IPS-18c (cell line): Measurements from ENCODE around the gene THRSP.
"Not testable (repeated sequence)": the region's sequence is repeated elsewhere in the genome, so short reads cannot be mapped to it uniquely, and the experiment has no call there.

Experiments
- H3K4me3 ChIP-seq: 2 replicates; pipeline ENCODE4 v1.7.0; 2013; ENCODE audit warnings: low read depth, mild to moderate bottlenecking, low read length, moderate library complexity; ENCODE audit not compliant: insufficient read depth
- H3K9me3 ChIP-seq: one replicate; pipeline ENCODE4 v1.6.1; 2013; ENCODE audit warnings: mild to moderate bottlenecking, low read length, moderate library complexity; ENCODE audit not compliant: control insufficient read depth, insufficient read depth

Gene THRSP

DNA sequence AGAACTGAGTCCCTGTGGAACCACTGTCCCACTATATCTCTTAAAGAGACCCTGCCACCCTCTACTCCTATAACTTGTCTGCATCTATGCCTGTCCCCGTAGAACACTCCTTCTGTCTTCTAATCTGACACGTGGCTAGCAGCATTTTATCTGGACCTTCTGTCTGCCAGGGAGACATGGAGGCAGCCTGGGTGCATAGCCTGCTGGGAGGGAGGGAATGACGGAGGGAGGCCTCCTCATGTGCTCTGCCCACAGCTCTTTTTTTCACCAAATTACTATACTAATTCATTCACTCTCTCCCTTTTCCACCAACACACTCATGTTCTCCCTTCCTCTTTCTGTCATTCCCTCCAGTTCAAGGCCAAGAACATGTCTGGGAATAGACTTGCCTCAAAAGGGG, 7.6 kb upstream of the THRSP start:
- Histone ChIP-seq H3K9me3 (no peaks in the 10 kb centered on the region), H3K4me3 (no peak overlapping the region)

DNA sequence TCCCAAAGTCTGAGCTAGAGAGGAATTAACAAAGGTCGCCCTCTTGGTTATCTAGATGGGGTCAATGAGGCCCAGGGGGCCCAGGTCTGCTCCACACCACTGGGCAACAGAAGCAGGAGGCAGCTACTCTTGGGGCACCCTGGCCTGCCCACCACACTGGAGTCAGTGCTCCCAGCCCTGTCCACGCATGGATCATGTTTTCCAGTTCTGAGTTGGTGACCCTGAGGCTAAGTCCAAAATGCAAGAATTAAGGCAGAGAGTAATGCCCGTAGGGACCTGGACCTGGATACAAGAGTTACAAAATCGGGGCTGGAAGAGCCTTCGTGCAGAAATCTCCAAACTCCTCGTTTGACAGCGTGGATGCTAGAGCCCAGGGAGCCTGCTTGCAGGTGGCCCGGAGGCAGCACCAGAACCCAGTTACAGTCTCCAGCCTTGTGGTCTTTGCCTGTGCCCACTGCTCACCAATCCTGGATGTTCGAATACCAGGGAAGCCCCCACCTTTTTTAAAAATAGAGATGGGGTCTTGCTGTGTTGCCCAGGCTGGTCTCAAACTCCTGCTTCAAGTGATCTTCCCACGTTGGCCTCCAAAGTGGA, 6.1 kb upstream of the THRSP start:
- no peaks in the 10 kb centered on the region for H3K9me3 ChIP-seq
- no peak overlapping the region for H3K4me3 ChIP-seq

DNA sequence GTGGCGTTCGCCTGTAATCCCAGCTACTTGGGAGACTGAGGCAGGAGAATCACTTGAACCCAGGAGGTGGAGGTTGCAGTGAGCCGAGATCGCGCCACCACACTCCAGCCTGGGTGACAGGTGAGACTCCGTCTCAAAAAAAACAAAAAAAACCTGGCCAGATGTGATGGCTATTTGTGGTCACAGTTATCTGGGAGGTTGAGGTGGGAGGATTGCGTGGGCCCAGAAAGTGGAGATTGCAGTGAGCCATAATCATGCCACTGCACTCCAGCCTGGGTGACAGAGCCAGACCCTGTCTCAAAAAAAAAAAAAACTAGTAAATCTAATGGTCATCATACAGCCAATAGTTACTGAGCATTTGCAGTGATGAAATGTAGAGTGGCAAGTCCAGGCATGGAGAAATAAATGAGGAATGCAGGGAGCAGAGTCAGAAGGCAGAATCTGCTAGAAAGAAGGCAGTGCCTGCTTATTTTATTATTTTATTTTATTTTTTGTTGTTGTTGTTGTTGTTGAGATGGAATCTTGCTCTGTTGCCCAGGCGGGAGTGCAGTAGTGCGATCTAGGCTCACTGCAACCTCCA, 3.8 kb upstream of the THRSP start:
- H3K9me3 ChIP-seq, H3K4me3 ChIP-seq: not testable (repeated sequence)

DNA sequence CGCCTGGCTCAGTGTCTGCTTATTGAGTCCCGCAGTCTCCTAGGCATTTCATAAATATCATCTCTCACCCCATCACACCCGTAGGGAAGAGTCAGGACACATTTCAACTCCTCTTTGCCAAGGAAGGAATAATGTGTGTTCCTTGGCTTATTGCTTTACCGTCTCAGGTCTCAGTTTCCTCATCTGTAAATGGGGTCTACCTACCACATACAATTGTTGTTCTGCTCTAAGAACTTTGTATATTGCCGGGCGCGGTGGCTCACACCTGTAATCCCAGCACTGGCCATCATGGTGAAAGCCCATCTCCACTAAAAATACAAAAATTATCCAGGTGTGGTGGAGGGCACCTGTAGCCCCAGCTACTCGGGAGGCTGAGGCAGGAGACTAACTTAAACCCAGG, 3.1 kb upstream of the THRSP start:
- H3K9me3 ChIP-seq: no peaks in the 10 kb centered on the region

DNA sequence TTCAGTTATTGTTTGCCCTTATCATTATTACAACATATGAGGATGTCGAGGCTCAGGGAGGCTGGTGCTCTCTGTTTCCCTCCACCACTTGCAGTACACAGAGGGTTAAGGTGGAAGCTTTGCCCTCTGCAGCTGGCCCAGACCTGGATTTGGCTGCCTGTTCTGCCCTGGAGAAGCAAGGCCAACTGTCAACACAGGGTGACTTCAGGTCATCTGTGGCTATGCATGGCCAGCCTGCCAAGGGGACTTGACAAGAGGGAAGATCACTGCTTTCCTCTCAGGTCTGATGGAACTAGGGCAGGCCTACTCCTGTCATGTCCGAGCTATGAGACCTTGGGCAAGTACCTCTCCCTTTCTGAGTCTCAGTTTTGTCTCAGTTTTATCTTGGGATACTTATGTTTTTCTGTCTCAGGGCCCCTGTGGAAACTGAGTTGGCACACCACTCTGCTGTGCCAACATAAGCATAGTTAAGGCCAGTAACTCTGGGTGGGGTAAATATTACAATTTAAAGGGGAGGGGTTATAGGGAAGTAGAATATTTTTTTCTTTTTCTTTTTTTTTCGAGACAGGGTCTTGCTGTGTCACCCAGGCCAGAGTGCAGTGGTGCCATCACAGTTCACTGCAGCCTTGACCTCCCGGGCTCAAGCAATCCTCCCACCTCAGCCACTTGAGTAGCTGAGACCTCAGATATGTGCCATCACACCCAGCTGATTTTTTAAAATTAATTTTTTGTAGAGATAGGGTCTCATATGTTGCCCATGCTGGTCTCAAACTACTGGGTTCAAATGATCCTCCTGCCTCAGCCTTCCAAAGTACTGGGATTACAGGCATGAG, 2.4 kb upstream of the THRSP start:
- H3K9me3 ChIP-seq: no peaks in the 10 kb centered on the region
- H3K4me3 ChIP-seq: no peak overlapping the region

More for the DNA sequence above, 3.1 kb upstream of the THRSP start:
- H3K4me3 ChIP-seq: no peak overlapping the region

DNA sequence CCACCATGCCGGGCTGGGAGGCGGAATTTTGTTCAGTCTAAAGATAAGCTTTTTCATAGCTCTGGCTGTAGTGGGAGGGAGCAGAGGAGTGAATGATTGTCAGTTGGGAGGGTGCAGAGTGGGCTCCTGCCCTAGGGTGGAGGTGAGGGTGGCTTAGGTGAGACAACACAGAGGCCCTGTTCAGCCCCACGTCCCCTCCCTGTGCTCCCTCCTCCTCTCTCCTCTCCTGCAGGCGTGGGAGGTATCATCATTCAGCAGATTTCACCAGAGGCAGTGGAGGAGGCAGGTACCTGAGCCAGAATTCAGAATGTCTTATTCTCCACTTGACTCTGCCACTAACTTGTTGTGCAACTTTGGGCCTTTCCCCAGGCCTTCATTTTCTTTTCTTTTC, 1.7 kb upstream of the THRSP start:
- Histone ChIP-seq H3K4me3 (no peak overlapping the region), H3K9me3 (peaks cover 2% of the 10 kb centered on the region)

DNA sequence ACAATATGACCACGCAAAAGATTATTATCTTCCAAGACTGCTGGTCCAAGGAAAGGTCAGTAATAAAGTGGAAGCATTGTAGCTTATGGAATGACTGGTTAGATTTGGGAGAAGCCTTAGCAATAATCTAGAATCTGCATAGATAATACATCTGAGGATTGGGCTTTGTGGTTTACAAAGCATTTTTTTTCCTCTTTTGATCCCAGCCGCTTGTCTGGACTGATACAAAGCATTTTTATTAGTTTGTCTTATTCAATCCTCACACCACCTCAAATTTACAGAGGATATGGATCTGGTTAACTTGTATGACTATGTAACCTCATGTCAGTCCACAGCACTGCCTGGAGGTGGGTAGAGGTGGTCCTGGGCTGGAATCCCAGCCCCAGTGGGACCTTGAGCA, 990 bp upstream of the THRSP start:
- peaks cover 2% of the 10 kb centered on the region for H3K9me3 ChIP-seq
- H3K4me3 ChIP-seq: no peak overlapping the region

DNA sequence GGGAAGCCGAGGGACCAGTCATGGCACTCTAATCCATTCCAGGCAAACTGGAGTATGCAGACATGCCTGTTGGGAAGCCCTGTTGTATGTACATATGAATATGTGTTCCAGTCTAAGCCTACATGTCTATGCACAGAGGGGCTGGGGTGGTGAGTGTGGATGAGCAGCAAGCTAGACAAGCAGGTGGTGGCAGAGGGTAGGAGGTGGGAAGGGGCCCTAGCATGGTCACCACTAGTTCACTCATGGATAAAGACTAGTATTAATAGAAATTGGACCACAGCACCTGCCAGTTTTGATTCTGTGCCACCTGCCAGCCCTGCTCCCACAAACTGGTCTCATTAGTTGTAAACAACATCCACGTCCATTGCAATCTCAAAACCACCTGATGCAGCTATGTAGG, 1.5 kb downstream of the THRSP start:
- peaks cover 2% of the 10 kb centered on the region for H3K9me3 ChIP-seq
- no peak overlapping the region for H3K4me3 ChIP-seq

DNA sequence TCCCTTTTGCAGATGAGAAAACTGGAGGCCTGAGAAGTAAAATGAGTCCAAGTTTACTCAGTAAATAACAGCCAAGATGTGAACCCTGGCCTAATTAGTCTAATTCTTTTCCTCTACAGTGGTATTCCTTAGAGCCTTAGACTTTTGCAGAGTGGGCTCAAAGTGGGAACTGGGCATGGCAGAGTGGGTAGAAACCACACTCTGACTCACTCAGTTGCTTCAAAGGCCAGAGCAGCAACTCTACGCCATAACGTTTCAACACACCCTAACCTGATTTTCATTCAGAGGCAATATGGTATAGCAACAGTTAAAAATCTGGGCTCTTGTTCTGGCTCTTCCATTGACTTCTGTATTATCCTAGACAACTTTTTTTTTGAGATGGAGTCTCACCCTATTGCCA, 2.8 kb downstream of the THRSP start:
- peaks cover 2% of the 10 kb centered on the region for H3K9me3 ChIP-seq
- no peak overlapping the region for H3K4me3 ChIP-seq

DNA sequence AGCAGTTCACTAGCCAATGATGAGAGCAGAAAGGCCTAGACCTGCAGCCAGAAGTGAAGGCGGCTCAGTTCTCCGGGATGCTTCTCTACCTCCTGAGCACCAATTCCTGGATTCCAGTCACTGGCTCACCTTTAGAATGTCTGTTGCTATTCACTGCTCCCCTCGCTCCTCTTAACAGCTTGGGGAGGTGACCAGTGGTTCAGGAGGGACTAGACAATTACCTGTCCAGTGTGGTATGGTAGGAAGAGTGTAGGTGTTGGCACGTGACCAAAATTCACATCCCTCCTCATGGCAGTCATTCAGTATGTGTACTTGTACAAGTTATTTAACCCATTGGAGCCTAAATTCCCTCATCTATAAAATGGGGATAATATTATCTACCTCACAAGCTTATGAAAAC, 4.0 kb downstream of the THRSP start:
- no peak overlapping the region for H3K4me3 ChIP-seq
- H3K9me3 ChIP-seq: peaks cover 2% of the 10 kb centered on the region

DNA sequence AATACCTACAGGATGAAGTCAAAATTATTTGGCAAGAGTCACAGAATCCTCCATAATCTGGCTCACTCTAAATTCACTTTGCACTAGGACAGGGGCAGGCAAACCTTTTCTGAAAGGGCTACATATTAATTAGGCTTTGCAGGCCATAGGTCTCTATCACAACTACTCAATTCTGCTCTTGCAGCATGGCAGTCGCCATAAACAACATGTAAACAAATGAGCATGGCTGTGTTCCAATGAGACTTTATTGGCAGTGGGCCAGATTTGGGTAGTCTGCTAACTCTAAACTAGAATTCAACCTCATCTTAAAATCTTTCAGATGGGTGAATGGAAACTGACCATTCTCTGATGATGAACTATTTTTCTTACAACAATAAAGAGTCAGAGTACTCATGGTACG, 5.8 kb downstream of the THRSP start:
- Histone ChIP-seq H3K4me3 (no peak overlapping the region), H3K9me3 (peaks cover 2% of the 10 kb centered on the region)

DNA sequence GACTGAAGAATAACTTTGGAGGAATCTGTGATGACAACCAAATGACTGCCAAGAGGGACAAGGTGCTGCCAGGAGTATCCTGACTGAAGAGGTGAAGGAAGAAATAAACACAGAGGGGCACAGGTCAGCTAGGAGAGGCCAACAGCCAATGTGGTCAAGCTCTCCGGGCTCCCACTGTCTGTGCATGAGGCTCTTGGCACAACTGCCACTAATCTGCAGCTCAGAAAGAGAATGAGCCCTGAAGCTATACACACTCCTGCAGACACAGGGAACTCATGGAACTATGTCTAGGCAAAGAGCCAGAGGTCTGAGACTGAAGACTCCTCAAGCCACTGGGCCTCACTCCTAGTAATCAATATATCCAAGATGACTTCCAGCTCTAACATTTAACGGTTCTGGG, 7.0 kb downstream of the THRSP start:
- H3K9me3 ChIP-seq: peaks cover 2% of the 10 kb centered on the region
- no peak overlapping the region for H3K4me3 ChIP-seq

DNA sequence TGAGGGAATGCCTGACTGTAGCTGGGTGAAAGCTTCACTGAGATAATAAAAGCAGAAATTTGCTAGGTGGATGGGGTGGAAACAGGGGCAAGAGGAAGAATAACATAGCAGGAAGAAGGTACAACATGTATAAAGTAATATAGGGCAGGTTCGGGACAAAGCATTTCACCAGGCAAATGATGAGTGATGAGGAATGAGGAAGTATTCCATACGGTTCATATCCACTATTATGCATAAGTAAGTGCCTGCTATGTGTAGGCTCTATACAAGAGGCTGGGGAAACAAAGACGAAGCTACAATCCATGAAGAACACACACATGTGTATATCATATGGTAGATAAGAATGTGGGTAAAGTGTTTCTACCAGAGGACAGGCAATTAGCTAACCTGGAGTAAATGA, 8.1 kb downstream of the THRSP start:
- Histone ChIP-seq H3K9me3 (peaks cover under 1% of the 10 kb centered on the region), H3K4me3 (no peak overlapping the region)

DNA sequence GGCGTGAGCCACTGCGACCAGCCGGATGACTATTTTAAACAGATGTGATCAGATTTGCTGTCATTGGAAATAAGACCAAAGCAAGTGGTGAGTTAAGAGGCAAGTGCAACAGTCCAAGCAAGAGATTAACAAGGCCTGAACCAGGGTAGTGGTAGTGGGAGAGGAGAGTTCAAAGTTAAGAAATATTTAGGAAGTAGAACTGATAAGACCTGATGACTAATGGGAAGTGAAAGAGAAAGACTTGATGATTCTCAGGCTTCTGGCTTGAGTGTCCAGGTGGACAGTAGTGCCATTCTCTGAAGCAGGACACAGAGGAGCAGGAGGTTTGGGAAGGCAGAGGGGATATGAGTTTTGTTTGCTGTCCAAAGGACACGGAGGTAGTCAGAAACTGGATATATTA, 8.8 kb downstream of the THRSP start:
- Histone ChIP-seq H3K4me3 (no peak overlapping the region), H3K9me3 (no peaks in the 10 kb centered on the region)

DNA sequence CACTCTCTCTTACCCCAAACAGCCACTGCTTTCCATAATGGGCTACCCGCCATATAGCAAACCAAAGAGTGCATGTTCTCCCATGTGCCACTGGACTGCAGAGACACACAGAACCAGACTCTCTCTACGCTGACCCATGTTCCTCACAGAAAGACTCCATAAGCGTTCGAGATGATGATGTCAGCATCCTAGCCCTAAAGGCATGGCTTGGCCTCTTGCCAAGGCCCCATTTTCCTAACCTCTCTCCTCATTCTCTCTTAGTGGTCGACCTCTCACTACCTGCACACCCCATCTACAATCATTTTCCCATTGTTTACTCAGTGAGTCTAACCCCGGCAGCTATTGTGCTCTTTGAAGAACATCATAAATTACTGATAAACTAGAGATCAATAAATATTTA, 11.1 kb downstream of the THRSP start:
- Histone ChIP-seq H3K9me3 (no peaks in the 10 kb centered on the region), H3K4me3 (no peak overlapping the region)

DNA sequence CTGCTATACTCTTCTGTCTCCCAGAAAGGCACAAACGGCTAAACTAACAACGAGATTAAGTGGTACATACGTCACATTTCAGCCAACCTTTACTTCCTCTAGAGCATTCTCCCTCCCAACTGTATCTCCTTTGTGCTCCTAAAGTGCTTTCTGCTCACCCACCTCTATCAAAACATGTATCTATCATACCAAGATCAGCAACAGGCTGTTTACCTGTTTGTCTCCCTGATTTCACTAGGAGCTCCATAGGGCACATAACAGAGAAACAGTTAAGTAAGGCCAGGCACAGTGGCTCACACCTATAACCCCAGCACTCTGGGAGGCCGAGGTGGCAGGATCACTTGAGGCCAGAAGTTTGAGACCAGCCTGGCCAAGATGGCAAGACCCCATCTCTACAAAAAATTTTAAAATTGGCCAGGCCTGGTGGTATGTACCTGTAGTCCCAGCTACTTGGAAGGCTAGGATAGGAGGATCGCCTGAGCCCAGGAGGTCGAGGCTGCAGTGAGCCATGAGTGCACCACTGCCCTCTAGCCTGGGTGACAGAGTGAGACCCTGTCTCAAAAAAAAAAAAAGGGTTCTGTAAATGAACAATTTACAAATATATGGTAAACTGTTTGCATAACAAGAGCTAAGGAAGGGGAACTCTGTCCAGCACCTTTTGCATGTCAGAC, 13.2 kb downstream of the THRSP start:
- Histone ChIP-seq H3K4me3 (no peak overlapping the region), H3K9me3 (no peaks in the 10 kb centered on the region)

DNA sequence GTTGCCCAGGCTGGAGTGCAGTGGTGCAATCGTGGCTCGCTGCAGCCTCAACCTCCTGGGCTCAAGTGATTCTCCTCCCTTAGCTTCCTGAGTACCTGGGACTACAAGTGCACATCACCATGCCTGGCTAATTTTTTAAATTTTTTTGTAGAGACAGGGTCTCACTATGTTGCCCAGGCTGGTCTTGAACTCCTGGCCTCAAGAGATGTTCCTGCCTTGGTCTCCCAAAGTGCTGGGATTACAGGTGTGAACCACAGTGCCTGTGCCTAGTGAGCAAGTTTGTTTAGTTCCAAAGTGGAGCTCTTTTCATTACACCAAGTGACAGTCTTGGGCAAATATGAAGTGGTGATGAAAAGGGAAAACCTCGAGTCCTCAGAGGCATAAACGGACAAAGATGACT, 13.9 kb downstream of the THRSP start:
- not testable (repeated sequence) for H3K9me3 ChIP-seq, H3K4me3 ChIP-seq
